Heart right ventricle (tissue), 16 donors: ENCODE results near the gene GALNT18. TPM values are rescaled to one million over a fixed set of nuclear protein-coding genes. Genes with fewer than 3 reads are reported as not detected.
"Not testable (repeated sequence)": the region's sequence is repeated elsewhere in the genome, so short reads cannot be mapped to it uniquely, and the experiment has no call there.

ENCODE experiments used
- ATAC-seq, 8 donors: fragments of 200-7000 bp; cut with Tn5 transposase; one replicate each; pipeline ENCODE4 v1.9.1; 2020; ENCODE audit warnings: mild to moderate bottlenecking in 8 of 8, moderate library complexity in 8 of 8, moderate number of reproducible peaks in 1 of 8
- DNase-seq, 2 donors: peaks; one replicate each; pipeline ENCODE4 v3.0.0-alpha.2; 2020
- H3K27ac ChIP-seq, 10 donors: fragments of 200-600 bp; sonication (generic) in 2 of 10; one replicate each; pipeline versions ENCODE4 v1.5.0 to v1.8.0; 2020 to 2022; ENCODE audit warnings: mild to moderate bottlenecking in 3 of 10
- H3K27me3 ChIP-seq, 7 donors: fragments of 200-600 bp; one replicate each; pipeline ENCODE4 v1.8.0; 2021 to 2022; ENCODE audit warnings: mild to moderate bottlenecking in 2 of 7
- H3K36me3 ChIP-seq, 9 donors: fragments of 200-600 bp; sonication (generic) in 1 of 9; one replicate each; pipeline versions ENCODE4 v1.5.0 to v1.8.0; 2020 to 2022; ENCODE audit warnings: mild to moderate bottlenecking in 2 of 9
- H3K4me1 ChIP-seq, 9 donors: fragments of 200-600 bp; sonication (generic) in 1 of 9; one replicate each; pipeline versions ENCODE4 v1.5.0 to v1.8.0; 2020 to 2022; ENCODE audit warnings: mild to moderate bottlenecking in 4 of 9
- H3K4me3 ChIP-seq, 10 donors: fragments of 200-600 bp; sonication (generic) in 2 of 10; one replicate each; pipeline versions ENCODE4 v1.5.0 to v1.8.0; 2020 to 2022; ENCODE audit warnings: mild to moderate bottlenecking in 7 of 10, moderate library complexity in 2 of 10
- H3K9me3 ChIP-seq, 11 donors: fragments of 200-600 bp in 10 of 11; sonication (generic) in 2 of 11; one replicate each; pipeline versions ENCODE4 v1.5.0 to v1.8.0; 2013 to 2022; ENCODE audit warnings: mild to moderate bottlenecking in 2 of 11, control low read depth in 1 of 11, moderate library complexity in 1 of 11
- WGBS, 2 donors: extraction: QIAGEN DNeasy Blood & Tissue Kit; methylation state at CpG; one replicate each; pipeline ENCODE4 v1.1.7; 2013; ENCODE audit warnings: inconsistent platforms in 1 of 2; 5-methylcytosine and 5-hydroxymethylcytosine counted together
- intact Hi-C, 10 donors: fragments of 100-400 bp; cut with DNase I; formaldehyde crosslinking; loops; one replicate each; pipeline versions ENCODE4 v1.11.1 to v1.14.2; 2022
- polyA plus RNA-seq, 2 donors: library from polyadenylated mRNA; stranded (reverse); fragments of 200-250 nt; gene quantifications; one replicate each; pipeline ENCODE4 v1.2.3, GENCODE V29; 2013
- total RNA-seq, 10 donors: library from RNA; stranded (reverse); fragmentation: NEBNext Ultra II Directional in 3 of 10; extraction: Animal tissue kit (Norgen Biotek cat#: 25700) in 3 of 10; gene quantifications; one replicate each; pipeline versions ENCODE4 v1.2.1 to v1.2.4, GENCODE V29; 2021 to 2023
- TF ChIP-seq, protein P1 (sequence below), 9 donors: fragments of 200-600 bp; sonication (generic) in 2 of 9; IDR thresholded peaks; one replicate each; pipeline versions ENCODE4 v1.5.0 to v1.8.0; 2021 to 2022; ENCODE audit warnings: antibody characterized with exemption in 9 of 9, mild to moderate bottlenecking in 5 of 9, moderate library complexity in 1 of 9
- donor health status: Arrhythmogenic right ventricular cardiomyopathy.
- donor health status: ischemic (EF 13 %, LVEDD 7.1; RV severe dilation, severe dysfunction).
- donor health status: healthy with polysubstance abuse.
- donor health status: DM: no; HTN: yes; CAD: no.
- donor health status: DM: no; HTN: no; CAD: no.
- donor health status: ischemic (EF 25% LVEDD 6.9; RV normal size, moderate dysfunction).
- donor health status: ischemic (EF 25% LVEDD 5.7; RV mildly dilated, moderate dysfunction).
- donor health status: healthy.
- donor health status: DM: yes; HTN: yes; CAD: no.
- donor health status: Ischemic cardiomyopathy.
- donor health status: ischemic (EF 35%, LVEDD 5.7; RV mildly dilated, moderate dysfunction).
- donor health status: nonischemic (EF 11% LVEDD 7.7; RV severe dilation, severe dysfunction).
- donor health status: DM: yes; HTN: yes; CAD: no.
- donor health status: PGD.
- donor health status: ischemic (EF 29% LVEDD 5.4; RV normal size, mild dysfunction).
- donor health status: nonischemic (EF 23%, LVEDD 6.1; RV moderate dilation, normal function).

Gene GALNT18
- total and polyA plus RNA-seq, 12 donors = 7.0 to 29.0 (median 15.6) TPM

DNA sequence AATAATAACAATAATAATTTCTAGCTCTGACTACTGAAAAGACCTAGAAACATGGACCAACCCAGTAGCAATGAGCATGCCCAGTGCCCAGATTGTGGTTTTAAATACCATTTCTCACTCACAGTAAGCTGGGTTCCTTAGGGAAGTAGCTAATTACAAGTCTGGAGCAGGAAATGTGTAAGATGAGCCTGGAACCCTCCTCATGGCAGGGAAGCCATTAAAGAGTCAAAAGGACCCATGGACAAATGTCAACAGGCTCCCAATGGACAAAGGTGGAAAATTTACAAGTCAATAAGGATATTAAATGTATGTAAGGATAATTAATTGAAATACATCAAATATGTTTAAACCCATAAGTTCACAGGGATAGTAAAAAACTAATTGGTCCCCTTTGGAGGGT, 258.1 kb downstream of the GALNT18 start:
- TF ChIP-seq, protein P1, sequence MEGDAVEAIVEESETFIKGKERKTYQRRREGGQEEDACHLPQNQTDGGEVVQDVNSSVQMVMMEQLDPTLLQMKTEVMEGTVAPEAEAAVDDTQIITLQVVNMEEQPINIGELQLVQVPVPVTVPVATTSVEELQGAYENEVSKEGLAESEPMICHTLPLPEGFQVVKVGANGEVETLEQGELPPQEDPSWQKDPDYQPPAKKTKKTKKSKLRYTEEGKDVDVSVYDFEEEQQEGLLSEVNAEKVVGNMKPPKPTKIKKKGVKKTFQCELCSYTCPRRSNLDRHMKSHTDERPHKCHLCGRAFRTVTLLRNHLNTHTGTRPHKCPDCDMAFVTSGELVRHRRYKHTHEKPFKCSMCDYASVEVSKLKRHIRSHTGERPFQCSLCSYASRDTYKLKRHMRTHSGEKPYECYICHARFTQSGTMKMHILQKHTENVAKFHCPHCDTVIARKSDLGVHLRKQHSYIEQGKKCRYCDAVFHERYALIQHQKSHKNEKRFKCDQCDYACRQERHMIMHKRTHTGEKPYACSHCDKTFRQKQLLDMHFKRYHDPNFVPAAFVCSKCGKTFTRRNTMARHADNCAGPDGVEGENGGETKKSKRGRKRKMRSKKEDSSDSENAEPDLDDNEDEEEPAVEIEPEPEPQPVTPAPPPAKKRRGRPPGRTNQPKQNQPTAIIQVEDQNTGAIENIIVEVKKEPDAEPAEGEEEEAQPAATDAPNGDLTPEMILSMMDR (IDR thresholded peaks at IDR 0.05) = no peak
- peaks cover 0 to 10% (median 0%) of the 10 kb centered on the region in 11 donors for H3K9me3 ChIP-seq
- H3K36me3 ChIP-seq = peaks cover 0 to 52% (median 0%) of the 10 kb centered on the region in 9 donors
- no peaks in the 10 kb centered on the region for H3K27me3 ChIP-seq
- intact Hi-C loops = no loop called here
- no peak overlapping the region for H3K4me3 ChIP-seq
- H3K4me1 ChIP-seq = peaks cover 0 to 4% (median 0%) of the 10 kb centered on the region in 9 donors
- H3K27ac ChIP-seq = no peak overlapping the region
- no peak for ATAC-seq
- DNase-seq = no peak

DNA sequence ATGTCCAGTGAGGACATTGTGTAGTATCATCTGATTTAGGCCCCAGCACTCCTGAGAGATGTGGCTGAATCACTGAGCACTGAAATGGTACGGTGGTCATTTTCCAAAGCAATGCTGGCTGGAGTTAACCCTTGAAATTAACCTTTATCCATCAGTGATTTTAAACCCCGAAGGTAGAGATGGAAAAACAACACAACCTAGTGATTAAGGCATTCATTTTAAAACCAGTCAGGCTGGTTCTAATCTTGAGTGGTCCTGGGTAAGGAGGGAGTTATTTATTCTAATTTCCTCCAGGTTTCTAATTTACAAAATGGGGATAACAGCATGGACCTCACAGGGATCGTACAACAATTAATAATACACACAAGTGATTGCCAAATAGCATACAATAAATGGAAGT, 262.2 kb downstream of the GALNT18 start:
- intact Hi-C loops = no loop called here
- Histone ChIP-seq H3K27me3 (no peaks in the 10 kb centered on the region), H3K4me3 (no peak overlapping the region), H3K9me3 (no peaks in the 10 kb centered on the region), H3K36me3 (peaks cover 0 to 30% (median 0%) of the 10 kb centered on the region in 9 donors), H3K4me1 (peaks cover 0 to 4% (median 0%) of the 10 kb centered on the region in 9 donors), H3K27ac (no peak overlapping the region)
- TF ChIP-seq, protein P1 (IDR thresholded peaks at IDR 0.05) = no peak
- ATAC-seq (no peak), DNase-seq (no peak)
- WGBS, 2 donors = 75 to 79% methylated on average over 3 of the region's 3 CpGs

DNA sequence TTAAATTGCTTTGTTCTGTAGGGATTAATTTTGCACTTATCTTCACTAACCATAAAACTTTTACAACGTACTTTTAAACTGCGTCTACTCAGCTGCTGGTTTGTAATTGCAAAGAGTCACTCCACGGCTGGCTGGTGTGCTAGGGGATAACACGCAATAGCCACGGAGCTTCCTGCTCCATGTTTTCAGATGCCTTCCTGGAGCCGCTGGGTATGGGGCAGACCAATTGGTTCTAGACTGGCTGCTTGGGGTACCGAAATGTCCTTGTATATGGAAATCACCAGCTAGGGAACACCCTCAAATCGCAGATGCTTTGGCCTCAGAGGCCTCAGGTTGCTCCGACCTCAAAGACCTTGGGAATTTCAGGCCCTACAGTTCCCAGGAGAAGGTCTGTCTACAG, 265.0 kb downstream of the GALNT18 start:
- H3K27ac ChIP-seq = no peak overlapping the region
- no peak for ATAC-seq
- TF ChIP-seq, protein P1 (IDR thresholded peaks at IDR 0.05) = no peak
- intact Hi-C loops = no loop called here
- H3K9me3 ChIP-seq = no peaks in the 10 kb centered on the region
- no peak overlapping the region for H3K4me3 ChIP-seq
- peaks cover 0 to 29% (median 0%) of the 10 kb centered on the region in 9 donors for H3K36me3 ChIP-seq
- no peaks in the 10 kb centered on the region for H3K27me3 ChIP-seq
- H3K4me1 ChIP-seq = peaks cover 0 to 4% (median 0%) of the 10 kb centered on the region in 9 donors
- no peak for DNase-seq
- 93 to 98% methylated on average over 9 of the region's 9 CpGs for WGBS, 2 donors

DNA sequence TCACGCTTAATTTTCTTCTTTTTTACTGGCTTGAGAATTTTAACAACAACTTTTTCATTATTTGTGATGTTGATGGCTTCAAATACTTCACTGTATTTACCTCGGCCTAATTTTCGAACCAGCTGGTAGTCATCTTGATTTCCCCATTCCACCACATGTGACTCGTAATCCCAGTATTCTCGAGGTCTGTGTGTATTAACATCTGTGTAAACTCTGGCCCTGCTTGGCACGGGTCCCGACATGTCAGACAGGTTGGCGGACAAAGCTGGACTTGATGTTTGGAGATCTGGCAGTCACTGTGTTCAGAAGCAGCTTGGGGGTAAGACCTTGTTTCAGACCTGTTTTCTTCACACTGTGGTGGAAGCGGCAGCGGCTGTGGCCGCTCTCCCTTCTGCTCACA, 268.9 kb downstream of the GALNT18 start, which contains the start of gene CSNK2A3:
Gene CSNK2A3, minus strand, starts transcription at position 373 of the 400 bp plus-strand sequence. Its CDS starts 131 bp downstream, at position 242.
- Histone ChIP-seq H3K27ac (peak within 1 kb of the TSS in 1 of 10 donors; percentile 15), H3K4me1 (peaks cover 11 to 38% (median 30%) of the 10 kb centered on the region in 9 donors)
- DNase-seq, H3K27me3 ChIP-seq, H3K9me3 ChIP-seq, H3K4me3 ChIP-seq, H3K36me3 ChIP-seq, intact Hi-C loops: not testable (repeated sequence)
- peak in 5 of 8 donors; percentile 12 to 39 (median 17) for ATAC-seq
- WGBS, 2 donors = 78 to 83% methylated on average over 10 to 11 of the region's 11 CpGs

DNA sequence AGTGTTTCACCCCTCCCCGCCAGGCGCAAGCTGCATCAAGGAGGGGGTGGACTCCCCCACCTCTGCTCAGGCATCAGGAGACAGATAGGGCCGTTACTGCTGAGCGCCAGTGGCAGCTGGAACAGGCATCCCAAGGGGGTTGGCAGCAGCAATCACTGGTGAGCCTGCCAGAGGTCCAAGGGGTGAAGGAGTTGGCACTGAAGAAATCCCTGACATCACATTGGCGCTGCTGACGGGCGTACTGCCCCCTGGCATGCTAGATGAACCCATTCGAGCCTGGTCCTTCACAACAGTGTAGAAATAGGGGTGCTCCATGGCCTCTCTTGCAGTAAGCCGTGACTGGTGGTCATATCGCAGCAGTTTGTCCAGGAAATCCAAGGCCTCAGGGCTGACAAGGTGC, 270.0 kb downstream of the GALNT18 start:
- H3K27ac ChIP-seq, H3K9me3 ChIP-seq, intact Hi-C loops, H3K36me3 ChIP-seq, H3K27me3 ChIP-seq, DNase-seq, H3K4me3 ChIP-seq: not testable (repeated sequence)
- peaks cover 11 to 48% (median 39%) of the 10 kb centered on the region in 9 donors for H3K4me1 ChIP-seq
- WGBS, 2 donors = 74 to 77% methylated on average over 8 of the region's 10 CpGs
- ATAC-seq = peak in 4 of 8 donors; percentile 10 to 53 (median 25)
